Transverse colon (tissue), 3 donors: ENCODE results near the gene NCBP3.
"Not testable (repeated sequence)": the region's sequence is repeated elsewhere in the genome, so short reads cannot be mapped to it uniquely, and the experiment has no call there.

Source experiments
- EP300 ChIP-seq: sonication (generic); formaldehyde crosslinking; IDR thresholded peaks from one replicate; pipeline ENCODE4 v1.6.1; 2017; ENCODE audit warnings: antibody characterized with exemption, low read depth
- TF ChIP-seq, protein P1 (sequence below), 5 experiments: fragments of 200-600 bp in 3 of 5; fragments of 450-650 bp in 2 of 5; sonication (generic) in 3 of 5; IDR thresholded peaks; 1 replicate in 2 of 5; 2 replicates in 3 of 5; pipeline ENCODE4 v1.5.1; 2016 to 2017; ENCODE audit warnings: antibody characterized with exemption in 5 of 5, inconsistent platforms in 3 of 5, mild to moderate bottlenecking in 2 of 5, moderate library complexity in 1 of 5

DNA sequence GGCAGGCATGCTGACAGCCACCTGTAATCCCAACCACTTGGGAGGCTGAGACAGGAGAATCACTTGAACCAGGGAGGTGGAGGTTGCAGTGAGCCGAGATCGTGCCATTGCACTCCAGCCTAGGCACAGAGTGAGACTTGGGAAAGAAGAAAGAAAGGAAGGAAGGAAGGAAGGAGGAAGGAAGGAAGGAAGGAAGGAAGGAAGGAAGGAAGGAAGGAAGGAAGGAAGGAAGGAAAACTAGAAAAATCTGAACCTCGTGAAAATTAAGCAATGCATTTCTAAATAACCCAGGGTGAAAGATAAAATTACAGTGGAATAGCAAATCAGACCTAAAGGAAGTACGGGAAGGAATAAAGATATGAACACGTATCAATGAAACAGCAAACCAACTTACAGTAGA, 60.7 kb downstream of the NCBP3 start:
- TF ChIP-seq, protein P1, sequence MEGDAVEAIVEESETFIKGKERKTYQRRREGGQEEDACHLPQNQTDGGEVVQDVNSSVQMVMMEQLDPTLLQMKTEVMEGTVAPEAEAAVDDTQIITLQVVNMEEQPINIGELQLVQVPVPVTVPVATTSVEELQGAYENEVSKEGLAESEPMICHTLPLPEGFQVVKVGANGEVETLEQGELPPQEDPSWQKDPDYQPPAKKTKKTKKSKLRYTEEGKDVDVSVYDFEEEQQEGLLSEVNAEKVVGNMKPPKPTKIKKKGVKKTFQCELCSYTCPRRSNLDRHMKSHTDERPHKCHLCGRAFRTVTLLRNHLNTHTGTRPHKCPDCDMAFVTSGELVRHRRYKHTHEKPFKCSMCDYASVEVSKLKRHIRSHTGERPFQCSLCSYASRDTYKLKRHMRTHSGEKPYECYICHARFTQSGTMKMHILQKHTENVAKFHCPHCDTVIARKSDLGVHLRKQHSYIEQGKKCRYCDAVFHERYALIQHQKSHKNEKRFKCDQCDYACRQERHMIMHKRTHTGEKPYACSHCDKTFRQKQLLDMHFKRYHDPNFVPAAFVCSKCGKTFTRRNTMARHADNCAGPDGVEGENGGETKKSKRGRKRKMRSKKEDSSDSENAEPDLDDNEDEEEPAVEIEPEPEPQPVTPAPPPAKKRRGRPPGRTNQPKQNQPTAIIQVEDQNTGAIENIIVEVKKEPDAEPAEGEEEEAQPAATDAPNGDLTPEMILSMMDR (IDR thresholded peaks at IDR 0.05): not testable (repeated sequence)
- TF ChIP-seq EP300: not testable (repeated sequence)
